CD4-positive, CD25-positive, alpha-beta regulatory T cell (primary cell): ENCODE results near the gene MYD88. TPM values are rescaled to one million over a fixed set of nuclear protein-coding genes. Genes with fewer than 3 reads are reported as not detected.

Source experiments
- ATAC-seq, 2 donors: fragments of 150-1000 bp; cut with Tn5 transposase; one replicate each; pipeline ENCODE4 v1.10.0; 2021; ENCODE audit warnings: low read depth in 2 of 2, moderate number of reproducible peaks in 2 of 2, moderate library complexity in 1 of 2
- DNase-seq, 3 donors: peaks; one replicate each; pipeline versions ENCODE4 v3.0.0 to v3.0.0-alpha.2; 2012 to 2022; ENCODE audit warnings: mixed read lengths in 1 of 3
- H3K27ac ChIP-seq: one replicate; pipeline ENCODE4 v1.7.0; 2013; ENCODE audit warnings: mild to moderate bottlenecking, low read length; ENCODE audit not compliant: insufficient read depth, poor library complexity, severe bottlenecking
- H3K27me3 ChIP-seq: one replicate; pipeline ENCODE4 v1.7.0; 2013; ENCODE audit warnings: low read length; ENCODE audit not compliant: control insufficient read depth, insufficient read depth
- H3K36me3 ChIP-seq: one replicate; pipeline ENCODE4 v1.7.0; 2013; ENCODE audit warnings: mild to moderate bottlenecking, low read length, moderate library complexity; ENCODE audit not compliant: control insufficient read depth, insufficient read depth
- H3K4me1 ChIP-seq: 2 replicates; pipeline ENCODE4 v1.7.0; 2013; ENCODE audit warnings: mild to moderate bottlenecking, low read length; ENCODE audit not compliant: insufficient read depth, control insufficient read depth, poor library complexity, severe bottlenecking
- H3K4me3 ChIP-seq: one replicate; pipeline ENCODE4 v1.7.0; 2013; ENCODE audit warnings: low read depth, mild to moderate bottlenecking, low read length, moderate library complexity
- H3K9me3 ChIP-seq, 2 experiments: 1 replicate in 1 of 2; 2 replicates in 1 of 2; pipeline ENCODE4 v1.7.0; 2013; ENCODE audit warnings: low read length in 2 of 2, mild to moderate bottlenecking in 1 of 2, moderate library complexity in 1 of 2; ENCODE audit not compliant: control insufficient read depth in 2 of 2
- H3K27ac Mint-ChIP-seq, 3 donors: one replicate each; pipeline ENCODE4 v1.8.0; 2020 to 2022; ENCODE audit warnings: mild to moderate bottlenecking in 3 of 3, mixed read lengths in 3 of 3, moderate library complexity in 2 of 3
- H3K27me3 Mint-ChIP-seq: one replicate; pipeline ENCODE4 v1.8.0; 2022; ENCODE audit warnings: mild to moderate bottlenecking, mixed read lengths
- H3K36me3 Mint-ChIP-seq: one replicate; pipeline ENCODE4 v1.8.0; 2020; ENCODE audit warnings: mixed read lengths
- H3K4me1 Mint-ChIP-seq, 4 donors: one replicate each; pipeline ENCODE4 v1.8.0; 2020 to 2022; ENCODE audit warnings: mixed read lengths in 4 of 4, mild to moderate bottlenecking in 1 of 4
- H3K4me3 Mint-ChIP-seq, 4 donors: one replicate each; pipeline ENCODE4 v1.8.0; 2020 to 2022; ENCODE audit warnings: mild to moderate bottlenecking in 4 of 4, mixed read lengths in 4 of 4, moderate library complexity in 3 of 4
- H3K9me3 Mint-ChIP-seq, 7 donors: one replicate each; pipeline ENCODE4 v1.8.0; 2020 to 2022; ENCODE audit warnings: mixed read lengths in 7 of 7, mild to moderate bottlenecking in 3 of 7, moderate library complexity in 2 of 7
- polyA plus RNA-seq, 4 donors: library from polyadenylated mRNA; unstranded; fragments of 300-500 nt; fragmentation: Illumina TruSeq; gene quantifications; one replicate each; pipeline ENCODE4 v1.2.3, GENCODE V29; 2021
- total RNA-seq: library from RNA; stranded (reverse); gene quantifications from one replicate; pipeline ENCODE4 v1.2.3, GENCODE V29; 2022

MYD88 gene
- total and polyA plus RNA-seq, 5 donors from 2014 or later, result 49.9 to 184 (median 126) TPM

- H3K27ac ChIP-seq, result no peak overlapping the region
- H3K36me3 ChIP-seq, result no peaks in the 10 kb centered on the region
- Mint-ChIP-seq H3K4me3 (no peak overlapping the region), H3K27me3 (peaks cover 13% of the 10 kb centered on the region), H3K27ac (no peak overlapping the region), H3K9me3 (peaks cover 0 to 4% (median 0%) of the 10 kb centered on the region in 7 donors), H3K4me1 (no peaks in the 10 kb centered on the region), H3K36me3 (peaks cover 4% of the 10 kb centered on the region)
- no peaks in the 10 kb centered on the region for H3K4me1 ChIP-seq
- ATAC-seq (no peak), DNase-seq (no peak)
- H3K4me3 ChIP-seq, result no peak overlapping the region
- H3K9me3 ChIP-seq, result peaks cover 0 to 1% of the 10 kb centered on the region in 2 experiments
- no peaks in the 10 kb centered on the region for H3K27me3 ChIP-seq
These were observed 38.9 kb upstream of the MYD88 start for GRCh38 chr3:38099518-38099917.

GRCh38 chr3:38100498-38100897 lies 38.0 kb upstream of the MYD88 start:
- Histone ChIP-seq H3K27ac (no peak overlapping the region), H3K27me3 (peaks cover under 1% of the 10 kb centered on the region), H3K36me3 (no peaks in the 10 kb centered on the region), H3K4me1 (no peaks in the 10 kb centered on the region), H3K4me3 (no peak overlapping the region), H3K9me3 (peaks cover 0 to 8% of the 10 kb centered on the region in 2 experiments)
- no peaks in the 10 kb centered on the region for H3K36me3 Mint-ChIP-seq
- peaks cover 0 to 5% (median 0%) of the 10 kb centered on the region in 7 donors for H3K9me3 Mint-ChIP-seq
- peaks cover 13% of the 10 kb centered on the region for H3K27me3 Mint-ChIP-seq
- no peak overlapping the region for H3K4me3 Mint-ChIP-seq
- H3K4me1 Mint-ChIP-seq, result no peaks in the 10 kb centered on the region
- ATAC-seq (no peak), DNase-seq (no peak)
- H3K27ac Mint-ChIP-seq, result no peak overlapping the region

DNA sequence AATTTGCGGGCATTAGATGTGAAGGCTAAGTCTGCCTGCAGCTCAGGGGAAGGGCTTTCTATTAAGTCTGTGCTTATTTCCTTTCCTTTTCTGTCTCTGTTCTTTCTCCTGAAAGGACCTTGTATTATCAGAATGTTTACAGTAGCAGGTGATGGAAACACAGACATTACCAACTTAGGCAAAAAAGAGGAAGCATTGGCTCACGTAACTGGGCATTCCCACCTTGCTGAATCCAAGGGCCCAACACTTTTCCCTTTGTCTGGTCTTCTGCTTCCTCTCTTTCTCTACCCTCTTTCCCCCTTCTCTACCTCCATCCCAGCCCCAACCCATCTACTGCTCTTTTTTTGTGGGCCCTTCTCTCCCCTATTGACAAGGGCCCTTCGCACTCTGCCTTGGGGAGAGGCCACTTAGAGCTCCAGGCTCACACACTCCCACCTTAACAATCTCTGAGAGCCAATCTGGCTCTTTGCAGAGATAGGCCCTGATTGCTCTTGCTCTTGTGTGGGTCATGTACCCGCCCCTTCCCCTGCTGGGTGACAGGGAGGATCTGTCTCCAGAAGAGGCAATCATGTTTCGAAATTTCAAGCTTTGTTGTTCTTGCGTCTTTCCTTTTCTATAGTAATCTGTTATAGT lies 36.5 kb upstream of the MYD88 start:
- H3K27me3 Mint-ChIP-seq, result peaks cover 10% of the 10 kb centered on the region
- no peaks in the 10 kb centered on the region for H3K4me1 Mint-ChIP-seq
- Histone ChIP-seq H3K36me3 (no peaks in the 10 kb centered on the region), H3K4me1 (no peaks in the 10 kb centered on the region), H3K27ac (no peak overlapping the region), H3K9me3 (peaks cover 0 to 15% of the 10 kb centered on the region in 2 experiments), H3K27me3 (peaks cover 8% of the 10 kb centered on the region), H3K4me3 (no peak overlapping the region)
- ATAC-seq (no peak), DNase-seq (no peak)
- H3K36me3 Mint-ChIP-seq, result no peaks in the 10 kb centered on the region
- no peak overlapping the region for H3K27ac Mint-ChIP-seq
- H3K4me3 Mint-ChIP-seq, result no peak overlapping the region
- H3K9me3 Mint-ChIP-seq, result peaks cover 0 to 9% (median 2%) of the 10 kb centered on the region in 7 donors

DNA sequence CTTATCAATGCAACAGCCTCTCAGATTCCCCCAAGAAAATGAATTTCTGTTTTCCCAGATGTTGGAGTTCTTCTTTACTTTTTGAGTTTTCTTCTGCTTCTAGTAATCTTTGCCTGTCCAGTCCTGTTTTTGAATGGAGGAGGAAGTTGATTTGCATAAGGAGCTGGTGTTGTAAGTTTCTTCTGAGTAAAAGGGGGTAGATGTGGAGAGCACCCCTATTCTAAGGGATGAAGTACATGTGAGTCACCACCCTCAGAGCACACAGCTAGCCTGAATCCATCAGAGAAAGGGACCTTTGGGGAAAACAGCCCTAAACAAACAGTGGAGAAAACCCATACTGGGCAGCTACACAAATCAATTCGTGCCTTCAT lies 36.0 kb upstream of the MYD88 start:
- H3K4me1 Mint-ChIP-seq, result no peaks in the 10 kb centered on the region
- no peak for ATAC-seq
- H3K27me3 ChIP-seq, result peaks cover 8% of the 10 kb centered on the region
- H3K27ac Mint-ChIP-seq, result no peak overlapping the region
- H3K4me3 ChIP-seq, result no peak overlapping the region
- peaks cover 10% of the 10 kb centered on the region for H3K27me3 Mint-ChIP-seq
- H3K36me3 ChIP-seq, result no peaks in the 10 kb centered on the region
- peaks cover 0 to 9% (median 2%) of the 10 kb centered on the region in 7 donors for H3K9me3 Mint-ChIP-seq
- H3K36me3 Mint-ChIP-seq, result peaks cover under 1% of the 10 kb centered on the region
- H3K27ac ChIP-seq, result no peak overlapping the region
- H3K9me3 ChIP-seq, result peaks cover 0 to 15% of the 10 kb centered on the region in 2 experiments
- no peaks in the 10 kb centered on the region for H3K4me1 ChIP-seq
- no peak for DNase-seq
- H3K4me3 Mint-ChIP-seq, result no peak overlapping the region

- H3K4me1 ChIP-seq, result no peaks in the 10 kb centered on the region
- no peaks in the 10 kb centered on the region for H3K4me1 Mint-ChIP-seq
- H3K36me3 Mint-ChIP-seq, result peaks cover 5% of the 10 kb centered on the region
These were observed 32.9 kb upstream of the MYD88 start for GRCh38 chr3:38105525-38105924.

DNA sequence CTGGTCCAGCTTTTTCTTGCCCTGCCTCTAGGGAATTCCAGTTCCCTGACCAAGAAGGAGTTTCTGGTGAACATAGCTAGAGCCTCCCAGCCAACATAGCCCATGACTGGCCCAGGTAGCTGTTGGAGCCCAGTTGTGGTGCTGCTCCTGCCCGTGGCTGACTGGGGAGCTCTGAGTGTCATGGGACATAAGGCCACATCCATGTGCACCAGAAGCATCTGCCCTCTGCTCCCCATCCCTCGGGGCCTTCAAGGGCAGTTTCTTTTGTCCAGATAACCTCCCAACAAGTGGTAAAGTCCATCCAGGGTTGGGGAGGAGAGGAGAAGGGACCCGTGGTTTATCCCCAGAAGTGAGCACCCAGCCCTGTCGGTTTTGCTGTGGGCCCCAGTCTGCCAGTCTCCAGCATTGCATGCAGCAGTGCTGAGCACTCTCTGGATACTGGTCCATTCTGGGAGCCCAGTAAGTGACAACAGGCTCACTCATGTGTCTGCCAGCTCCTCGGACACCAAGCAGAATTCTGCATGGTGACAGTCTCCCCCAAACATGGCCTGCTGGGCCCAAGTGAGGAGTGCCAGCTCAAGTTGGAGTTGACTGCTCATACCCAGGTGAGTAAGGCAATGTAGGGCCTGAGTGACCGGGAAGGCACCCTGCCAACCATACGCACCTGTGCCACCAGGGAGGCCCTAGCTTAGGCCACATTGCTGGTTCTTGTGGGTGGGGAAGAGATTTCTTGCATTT lies 30.4 kb upstream of the MYD88 start:
- no peaks in the 10 kb centered on the region for H3K4me1 Mint-ChIP-seq
- Histone ChIP-seq H3K27ac (no peak overlapping the region), H3K4me1 (no peaks in the 10 kb centered on the region), H3K4me3 (no peak overlapping the region), H3K9me3 (peaks cover 0 to 15% of the 10 kb centered on the region in 2 experiments), H3K36me3 (no peaks in the 10 kb centered on the region), H3K27me3 (peaks cover 8% of the 10 kb centered on the region)
- H3K9me3 Mint-ChIP-seq, result peaks cover 0 to 9% (median 2%) of the 10 kb centered on the region in 7 donors
- H3K27ac Mint-ChIP-seq, result no peak overlapping the region
- ATAC-seq, result no peak
- peaks cover 5% of the 10 kb centered on the region for H3K27me3 Mint-ChIP-seq
- no peak overlapping the region for H3K4me3 Mint-ChIP-seq
- H3K36me3 Mint-ChIP-seq, result peaks cover 5% of the 10 kb centered on the region
- DNase-seq, result no peak

More at GRCh38 chr3:38105525-38105924, 32.9 kb upstream of the MYD88 start:
- Mint-ChIP-seq H3K4me3 (no peak overlapping the region), H3K27ac (no peak overlapping the region), H3K27me3 (peaks cover 10% of the 10 kb centered on the region), H3K9me3 (peaks cover 0 to 9% (median 2%) of the 10 kb centered on the region in 7 donors)
- ATAC-seq (no peak), DNase-seq (no peak)
- peaks cover 8% of the 10 kb centered on the region for H3K27me3 ChIP-seq
- no peak overlapping the region for H3K4me3 ChIP-seq
- peaks cover 0 to 15% of the 10 kb centered on the region in 2 experiments for H3K9me3 ChIP-seq
- no peaks in the 10 kb centered on the region for H3K36me3 ChIP-seq
- no peak overlapping the region for H3K27ac ChIP-seq

DNA sequence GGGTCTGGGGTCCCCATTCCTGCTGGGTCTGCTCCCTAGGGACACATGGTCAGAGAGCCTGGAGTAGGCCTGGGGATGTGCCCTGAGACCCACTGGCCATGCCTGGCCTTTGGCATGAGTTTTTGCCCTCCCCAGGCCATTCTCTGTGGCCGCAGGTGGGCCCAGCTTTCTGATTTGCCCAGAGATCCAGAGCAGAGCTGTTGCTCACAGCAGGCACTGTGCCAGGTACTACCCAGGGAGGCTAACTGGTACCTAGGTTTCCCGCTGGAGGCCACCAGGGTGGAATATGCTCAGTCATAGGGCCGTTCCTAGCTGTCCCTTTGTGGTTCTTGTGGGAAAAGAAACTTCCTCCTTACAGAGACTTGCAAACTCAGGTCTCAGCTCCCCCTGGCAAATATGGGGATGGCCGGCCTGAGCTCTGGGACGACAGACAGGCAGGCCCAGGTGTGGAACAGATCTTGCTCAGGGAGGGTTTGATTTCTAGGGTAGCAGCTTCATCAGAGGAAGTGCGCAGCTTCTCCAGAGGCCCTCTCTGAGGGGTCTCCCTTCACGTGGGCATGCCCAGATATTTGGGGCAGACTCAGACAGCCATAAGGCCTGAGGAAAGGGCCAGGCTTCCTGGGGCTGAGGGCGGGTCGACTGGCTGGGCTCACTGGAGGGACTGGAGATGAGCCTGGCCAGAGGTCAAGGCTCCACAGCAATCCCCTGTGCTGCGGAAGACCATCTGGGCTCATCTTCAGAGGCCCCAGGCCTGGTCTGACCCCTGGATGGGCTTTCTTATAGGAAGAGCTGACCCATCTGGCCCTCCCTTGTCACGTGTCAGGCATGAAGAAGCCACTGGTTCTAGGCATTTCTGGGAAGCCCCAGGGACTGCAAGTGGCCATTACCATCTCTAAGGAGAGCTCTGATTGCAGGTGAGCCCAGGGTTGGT lies 29.5 kb upstream of the MYD88 start:
- Histone ChIP-seq H3K36me3 (no peaks in the 10 kb centered on the region), H3K4me3 (no peak overlapping the region), H3K9me3 (peaks cover 0 to 15% of the 10 kb centered on the region in 2 experiments), H3K27me3 (peaks cover 8% of the 10 kb centered on the region), H3K4me1 (no peaks in the 10 kb centered on the region), H3K27ac (no peak overlapping the region)
- no peaks in the 10 kb centered on the region for H3K4me1 Mint-ChIP-seq
- H3K27ac Mint-ChIP-seq, result no peak overlapping the region
- H3K36me3 Mint-ChIP-seq, result peaks cover 5% of the 10 kb centered on the region
- ATAC-seq (no peak), DNase-seq (no peak)
- H3K9me3 Mint-ChIP-seq, result peaks cover 0 to 9% (median 2%) of the 10 kb centered on the region in 7 donors
- H3K27me3 Mint-ChIP-seq, result peaks cover 5% of the 10 kb centered on the region
- no peak overlapping the region for H3K4me3 Mint-ChIP-seq
